Transverse colon (tissue), 4 donors: ENCODE results near the gene ABL1.

Source experiments
- CTCF ChIP-seq, 5 experiments: fragments of 200-600 bp in 3 of 5; fragments of 450-650 bp in 2 of 5; sonication (generic) in 3 of 5; IDR thresholded peaks; 1 replicate in 2 of 5; 2 replicates in 3 of 5; pipeline ENCODE4 v1.5.1; 2016 to 2017; ENCODE audit warnings: antibody characterized with exemption in 5 of 5, inconsistent platforms in 3 of 5, mild to moderate bottlenecking in 2 of 5, moderate library complexity in 1 of 5
- EP300 ChIP-seq: sonication (generic); formaldehyde crosslinking; IDR thresholded peaks from one replicate; pipeline ENCODE4 v1.6.1; 2017; ENCODE audit warnings: antibody characterized with exemption, low read depth
- POLR2AphosphoS5 ChIP-seq, 3 donors: sonication (generic); formaldehyde crosslinking; IDR thresholded peaks; one replicate each; pipeline ENCODE4 v1.6.1; 2016; ENCODE audit warnings: antibody characterized with exemption in 3 of 3

GRCh38 chr9:130886981-130887380 is 51.9 kb downstream of the ABL1 start:
- TF ChIP-seq EP300 = no peak
- TF ChIP-seq CTCF (IDR thresholded peaks at IDR 0.05) = no peak
- TF ChIP-seq POLR2AphosphoS5 (IDR thresholded peaks at IDR 0.05) = no peak
